ENCODE data around the gene ATP10A. TPM values are rescaled to one million over a fixed set of nuclear protein-coding genes. Genes with fewer than 3 reads are reported as not detected.
"Not testable (repeated sequence)": the region's sequence is repeated elsewhere in the genome, so short reads cannot be mapped to it uniquely, and the experiment has no call there.

ATP10A gene
- total RNA-seq, 2 experiments from 2014 or later: 57.9 to 62.4 TPM

- peak; percentile 65 for DNase-seq
- H3K27ac Mint-ChIP-seq: peak overlapping the region; percentile 95
- POLR2A ChIA-PET: interaction anchor here (1.0 kb wide), 1 partner anchor 65 kb away, joined by 4 read pairs; no protein-coding TSS in a partner anchor
- H3K27me3 Mint-ChIP-seq: no peaks in the 10 kb centered on the region
- H3K4me3 Mint-ChIP-seq: peak overlapping the region; percentile 95
- CTCF ChIA-PET: interaction anchor here (1.6 kb wide), 1 partner anchor 10 kb away, joined by 5 read pairs; no protein-coding TSS in a partner anchor
- H3K4me1 Mint-ChIP-seq: peaks cover 55% of the 10 kb centered on the region
- H3K9me3 Mint-ChIP-seq: no peaks in the 10 kb centered on the region
- H3K36me3 Mint-ChIP-seq (ENCODE audit: low read depth): peaks cover 55% of the 10 kb centered on the region
These were observed 2.0 kb downstream of the ATP10A start for GRCh38 chr15:25860885-25861866.

- Mint-ChIP-seq H3K36me3 (ENCODE audit: low read depth) (peaks cover 67% of the 10 kb centered on the region), H3K4me3 (peak overlapping the region; percentile 95), H3K4me1 (peaks cover 67% of the 10 kb centered on the region), H3K9me3 (no peaks in the 10 kb centered on the region), H3K27ac (peak overlapping the region; percentile 95), H3K27me3 (no peaks in the 10 kb centered on the region)
- DNase-seq: peak; percentile 55
- CTCF ChIA-PET: interaction anchor here (0.8 kb wide), 1 partner anchor 74 kb away, joined by 3 read pairs; no protein-coding TSS in a partner anchor
- POLR2A ChIA-PET: interaction anchor here (0.6 to 0.9 kb wide), 2 partner anchors 10 to 99 kb away, joined by 3 read pairs; no protein-coding TSS in a partner anchor
These were observed 3.1 kb downstream of the ATP10A start for GRCh38 chr15:25859838-25860645.

- DNase-seq: no peak
- Mint-ChIP-seq H3K9me3 (no peaks in the 10 kb centered on the region), H3K4me1 (peaks cover 70% of the 10 kb centered on the region), H3K4me3 (peak overlapping the region; percentile 95), H3K27ac (peak overlapping the region; percentile 95), H3K27me3 (no peaks in the 10 kb centered on the region), H3K36me3 (ENCODE audit: low read depth) (peaks cover 74% of the 10 kb centered on the region)
- POLR2A ChIA-PET: interaction anchor here (0.9 kb wide), 1 partner anchor 9 kb away, joined by 3 read pairs; no protein-coding TSS in a partner anchor
- CTCF ChIA-PET: interaction anchor here (0.8 kb wide), 1 partner anchor 74 kb away, joined by 3 read pairs; no protein-coding TSS in a partner anchor
These were observed 4.0 kb downstream of the ATP10A start for GRCh38 chr15:25858952-25859760.

- H3K4me3 Mint-ChIP-seq, H3K27me3 Mint-ChIP-seq, DNase-seq, H3K27ac Mint-ChIP-seq, CTCF ChIA-PET, POLR2A ChIA-PET, H3K9me3 Mint-ChIP-seq: not testable (repeated sequence)
- Mint-ChIP-seq H3K4me1 (peaks cover 94% of the 10 kb centered on the region), H3K36me3 (ENCODE audit: low read depth) (peaks cover 86% of the 10 kb centered on the region)
These were observed 7.1 kb downstream of the ATP10A start for GRCh38 chr15:25856059-25856458.

GRCh38 chr15:25852661-25853524 lies 10.2 kb downstream of the ATP10A start:
- no peaks in the 10 kb centered on the region for H3K9me3 Mint-ChIP-seq
- peak overlapping the region; percentile 28 for H3K4me3 Mint-ChIP-seq
- H3K27ac Mint-ChIP-seq: peak overlapping the region; percentile 69
- CTCF ChIA-PET: interaction anchor here (0.9 kb wide), 1 partner anchor 15 kb away, joined by 3 read pairs; no protein-coding TSS in a partner anchor
- DNase-seq: peak; percentile 31
- H3K27me3 Mint-ChIP-seq: no peaks in the 10 kb centered on the region
- H3K36me3 Mint-ChIP-seq (ENCODE audit: low read depth): peaks cover 82% of the 10 kb centered on the region
- H3K4me1 Mint-ChIP-seq: peaks cover 95% of the 10 kb centered on the region
- POLR2A ChIA-PET: no interaction called here

GRCh38 chr15:25852027-25852426 lies 11.1 kb downstream of the ATP10A start:
- Mint-ChIP-seq H3K27me3 (no peaks in the 10 kb centered on the region), H3K4me1 (peaks cover 93% of the 10 kb centered on the region), H3K36me3 (ENCODE audit: low read depth) (peaks cover 76% of the 10 kb centered on the region), H3K4me3 (no peak overlapping the region), H3K9me3 (no peaks in the 10 kb centered on the region), H3K27ac (peak overlapping the region; percentile 69)
- ChIA-PET CTCF (interaction anchor here (1.3 kb wide), 1 partner anchor 9 kb away, joined by 5 read pairs; no protein-coding TSS in a partner anchor), POLR2A (no interaction called here)
- no peak for DNase-seq

- POLR2A ChIA-PET: interaction anchor here (0.6 kb wide), 1 partner anchor 9 kb away, joined by 3 read pairs; no protein-coding TSS in a partner anchor
- Mint-ChIP-seq H3K4me1 (peaks cover 93% of the 10 kb centered on the region), H3K27me3 (no peaks in the 10 kb centered on the region), H3K36me3 (ENCODE audit: low read depth) (peaks cover 70% of the 10 kb centered on the region), H3K27ac (peak overlapping the region; percentile 100), H3K4me3 (peak overlapping the region; percentile 97), H3K9me3 (no peaks in the 10 kb centered on the region)
- CTCF ChIA-PET: interaction anchor here (1.3 kb wide), 1 partner anchor 11 kb away, joined by 5 read pairs; no protein-coding TSS in a partner anchor
- peak; percentile 75 for DNase-seq
These were observed 12.7 kb downstream of the ATP10A start for GRCh38 chr15:25850154-25851111.

- POLR2A ChIA-PET: interaction anchor here (0.6 kb wide), 1 partner anchor 10 kb away, joined by 3 read pairs; no protein-coding TSS in a partner anchor
- Mint-ChIP-seq H3K4me3 (peak overlapping the region; percentile 97), H3K36me3 (ENCODE audit: low read depth) (peaks cover 66% of the 10 kb centered on the region), H3K4me1 (peaks cover 91% of the 10 kb centered on the region), H3K27ac (peak overlapping the region; percentile 100), H3K9me3 (no peaks in the 10 kb centered on the region), H3K27me3 (no peaks in the 10 kb centered on the region)
- CTCF ChIA-PET: no interaction called here
- DNase-seq: no peak
These were observed 13.8 kb downstream of the ATP10A start for GRCh38 chr15:25849157-25849921.

GRCh38 chr15:25848784-25849156 lies 14.4 kb downstream of the ATP10A start:
- peak overlapping the region; percentile 97 for H3K4me3 Mint-ChIP-seq
- peaks cover 88% of the 10 kb centered on the region for H3K4me1 Mint-ChIP-seq
- no peak for DNase-seq
- ChIA-PET CTCF (no interaction called here), POLR2A (no interaction called here)
- H3K27me3 Mint-ChIP-seq: no peaks in the 10 kb centered on the region
- peaks cover 64% of the 10 kb centered on the region for H3K36me3 Mint-ChIP-seq (ENCODE audit: low read depth)
- peak overlapping the region; percentile 100 for H3K27ac Mint-ChIP-seq
- no peaks in the 10 kb centered on the region for H3K9me3 Mint-ChIP-seq

- Mint-ChIP-seq H3K27me3 (no peaks in the 10 kb centered on the region), H3K9me3 (no peaks in the 10 kb centered on the region), H3K36me3 (ENCODE audit: low read depth) (peaks cover 64% of the 10 kb centered on the region), H3K4me3 (peak overlapping the region; percentile 20), H3K27ac (peak overlapping the region; percentile 69), H3K4me1 (peaks cover 85% of the 10 kb centered on the region)
- POLR2A ChIA-PET: no interaction called here
- CTCF ChIA-PET: no interaction called here
- DNase-seq: no peak
These were observed 14.8 kb downstream of the ATP10A start for GRCh38 chr15:25848325-25848724.
